HUES48 (cell line): ENCODE results near the gene TSC1.
A peak's percentile ranks its signal among the peaks of the same experiment; 100 is the strongest.
"Not testable (repeated sequence)": the region's sequence is repeated elsewhere in the genome, so short reads cannot be mapped to it uniquely, and the experiment has no call there.

ENCODE experiments used
- H3K27ac ChIP-seq: one replicate; pipeline ENCODE4 v1.7.0; 2013; ENCODE audit warnings: low read depth, low read length, inconsistent platforms
- H3K27me3 ChIP-seq: 2 replicates; pipeline ENCODE4 v1.6.1; 2013; ENCODE audit warnings: mild to moderate bottlenecking, low read length; ENCODE audit not compliant: control insufficient read depth, insufficient read depth
- H3K36me3 ChIP-seq: 2 replicates; pipeline ENCODE4 v1.6.1; 2013; ENCODE audit warnings: low read length; ENCODE audit not compliant: control insufficient read depth, insufficient read depth
- H3K4me1 ChIP-seq: 2 replicates; pipeline ENCODE4 v1.6.1; 2013; ENCODE audit warnings: mild to moderate bottlenecking, low read length; ENCODE audit not compliant: control insufficient read depth, insufficient read depth
- H3K4me3 ChIP-seq: 2 replicates; pipeline ENCODE4 v1.5.1; 2013; ENCODE audit warnings: mild to moderate bottlenecking, low read depth, low read length
- H3K9ac ChIP-seq: 2 replicates; pipeline ENCODE4 v1.6.1; 2013; ENCODE audit warnings: mild to moderate bottlenecking, low read depth, low read length, moderate library complexity
- H3K9me3 ChIP-seq: 2 replicates; pipeline ENCODE4 v1.6.1; 2013; ENCODE audit warnings: low read length; ENCODE audit not compliant: control insufficient read depth, insufficient read depth

The TSC1 gene

GRCh38 chr9:132944294-132945185 is at the start of gene TSC1:
Gene TSC1, minus strand, starts transcription at chr9:132944616. Its CDS starts 15,744 bp downstream, at chr9:132928872.
- Histone ChIP-seq H3K36me3 (no peaks in the 10 kb centered on the region), H3K9ac (peak within 1 kb of the TSS; percentile 97), H3K9me3 (no peaks in the 10 kb centered on the region), H3K4me1 (peaks cover 45% of the 10 kb centered on the region), H3K27ac (peak within 1 kb of the TSS; percentile 98), H3K4me3 (peak within 1 kb of the TSS; percentile 98), H3K27me3 (no peaks in the 10 kb centered on the region)

GRCh38 chr9:132993511-132993939 is 49.1 kb upstream of the TSC1 start:
- H3K27ac ChIP-seq, result no peak overlapping the region
- H3K36me3 ChIP-seq, result no peaks in the 10 kb centered on the region
- no peak overlapping the region for H3K4me3 ChIP-seq
- no peaks in the 10 kb centered on the region for H3K27me3 ChIP-seq
- no peaks in the 10 kb centered on the region for H3K9me3 ChIP-seq
- no peak overlapping the region for H3K9ac ChIP-seq
- peaks cover 14% of the 10 kb centered on the region for H3K4me1 ChIP-seq

GRCh38 chr9:132991351-132992300 is 47.2 kb upstream of the TSC1 start:
- H3K9ac ChIP-seq, result no peak overlapping the region
- H3K4me1 ChIP-seq, result peaks cover 14% of the 10 kb centered on the region
- no peak overlapping the region for H3K4me3 ChIP-seq
- H3K36me3 ChIP-seq, result no peaks in the 10 kb centered on the region
- H3K27ac ChIP-seq, result peak overlapping the region; percentile 17
- no peaks in the 10 kb centered on the region for H3K9me3 ChIP-seq
- H3K27me3 ChIP-seq, result no peaks in the 10 kb centered on the region

- H3K9ac ChIP-seq, result no peak overlapping the region
- no peak overlapping the region for H3K4me3 ChIP-seq
- no peaks in the 10 kb centered on the region for H3K9me3 ChIP-seq
- no peaks in the 10 kb centered on the region for H3K36me3 ChIP-seq
- H3K27me3 ChIP-seq, result no peaks in the 10 kb centered on the region
- H3K27ac ChIP-seq, result no peak overlapping the region
- peaks cover 14% of the 10 kb centered on the region for H3K4me1 ChIP-seq
Observed at GRCh38 chr9:132990781-132991180, 46.4 kb upstream of the TSC1 start.

GRCh38 chr9:132989998-132990557 is 45.7 kb upstream of the TSC1 start:
- H3K9me3 ChIP-seq, H3K4me3 ChIP-seq, H3K27ac ChIP-seq, H3K36me3 ChIP-seq, H3K9ac ChIP-seq, H3K27me3 ChIP-seq: not testable (repeated sequence)
- H3K4me1 ChIP-seq, result peaks cover 14% of the 10 kb centered on the region

- no peaks in the 10 kb centered on the region for H3K36me3 ChIP-seq
- no peaks in the 10 kb centered on the region for H3K9me3 ChIP-seq
- no peak overlapping the region for H3K4me3 ChIP-seq
- H3K27me3 ChIP-seq, result no peaks in the 10 kb centered on the region
- H3K4me1 ChIP-seq, result peaks cover 9% of the 10 kb centered on the region
- H3K9ac ChIP-seq, result no peak overlapping the region
- no peak overlapping the region for H3K27ac ChIP-seq
Observed at GRCh38 chr9:132989414-132989996, 45.1 kb upstream of the TSC1 start.

GRCh38 chr9:132989014-132989310 is 44.5 kb upstream of the TSC1 start:
- Histone ChIP-seq H3K27me3 (no peaks in the 10 kb centered on the region), H3K36me3 (no peaks in the 10 kb centered on the region), H3K9me3 (no peaks in the 10 kb centered on the region), H3K4me3 (no peak overlapping the region), H3K9ac (no peak overlapping the region), H3K27ac (no peak overlapping the region), H3K4me1 (0 out of 2 replicates have a peak, but pooled peaks cover 4% of the 10 kb centered on the region)

- no peaks in the 10 kb centered on the region for H3K9me3 ChIP-seq
- H3K27me3 ChIP-seq, result no peaks in the 10 kb centered on the region
- H3K36me3 ChIP-seq, result no peaks in the 10 kb centered on the region
- no peak overlapping the region for H3K4me3 ChIP-seq
- H3K9ac ChIP-seq, result no peak overlapping the region
- no peaks in the 10 kb centered on the region for H3K4me1 ChIP-seq
- H3K27ac ChIP-seq, result no peak overlapping the region
Observed at GRCh38 chr9:132988244-132989013, 44.0 kb upstream of the TSC1 start.

GRCh38 chr9:132986640-132987620 is 42.5 kb upstream of the TSC1 start:
- Histone ChIP-seq H3K4me3 (no peak overlapping the region), H3K9ac (no peak overlapping the region), H3K27ac (no peak overlapping the region), H3K36me3 (no peaks in the 10 kb centered on the region), H3K4me1 (no peaks in the 10 kb centered on the region), H3K27me3 (no peaks in the 10 kb centered on the region), H3K9me3 (no peaks in the 10 kb centered on the region)
